NOMO-1 treated with dmso at 0.1 percent for 144 hours (cell line): ENCODE results near the gene ANAPC10.
"Not testable (repeated sequence)": the region's sequence is repeated elsewhere in the genome, so short reads cannot be mapped to it uniquely, and the experiment has no call there.

ENCODE experiments used
- DNase-seq: peaks from one replicate; lab custom pipeline; 2025; ENCODE audit not compliant: unreplicated experiment; lab: John Stamatoyannopoulos, UW

The ANAPC10 gene

GRCh38 chr4:145010315-145010714 lies 87.7 kb downstream of the ANAPC10 start:
- DNase-seq = not testable (repeated sequence)

GRCh38 chr4:145003675-145004074 lies 94.3 kb downstream of the ANAPC10 start:
- no peak for DNase-seq

- no peak for DNase-seq
Observed at GRCh38 chr4:145001635-145002034, 96.4 kb downstream of the ANAPC10 start.

- DNase-seq = not testable (repeated sequence)
Observed at GRCh38 chr4:145000656-145001055, 97.3 kb downstream of the ANAPC10 start.

GRCh38 chr4:144989306-144989705 lies 108.7 kb downstream of the ANAPC10 start:
- DNase-seq = no peak

GRCh38 chr4:144985531-144985930 lies 112.5 kb downstream of the ANAPC10 start:
- no peak for DNase-seq

GRCh38 chr4:144985014-144985413 lies 113.0 kb downstream of the ANAPC10 start:
- no peak for DNase-seq

GRCh38 chr4:144984241-144984640 lies 113.8 kb downstream of the ANAPC10 start:
- DNase-seq = no peak

GRCh38 chr4:144975718-144976117 lies 122.3 kb downstream of the ANAPC10 start:
- no peak for DNase-seq

- DNase-seq = no peak
Observed at GRCh38 chr4:144970597-144970996, 127.4 kb downstream of the ANAPC10 start.

GRCh38 chr4:144969821-144970220 lies 128.2 kb downstream of the ANAPC10 start:
- DNase-seq = no peak

GRCh38 chr4:144968606-144969005 lies 129.4 kb downstream of the ANAPC10 start:
- DNase-seq = no peak

GRCh38 chr4:144967161-144967560 lies 130.8 kb downstream of the ANAPC10 start:
- no peak for DNase-seq

- DNase-seq = no peak
Observed at GRCh38 chr4:144962300-144962699, 135.7 kb downstream of the ANAPC10 start.

- DNase-seq = no peak
Observed at GRCh38 chr4:144955104-144955503, 142.9 kb downstream of the ANAPC10 start.

- no peak for DNase-seq
Observed at GRCh38 chr4:144954230-144954629, 143.8 kb downstream of the ANAPC10 start.

GRCh38 chr4:144948421-144948820 lies 149.6 kb downstream of the ANAPC10 start:
- no peak for DNase-seq

GRCh38 chr4:144948009-144948408 lies 150.0 kb downstream of the ANAPC10 start:
- no peak for DNase-seq
